CD4-positive, alpha-beta T cell treated with Interleukin-1 beta for 1 hour (primary cell): ENCODE measurements around the gene RAD51B.
A peak's percentile ranks its signal among the peaks of the same experiment; 100 is the strongest.

Source experiments
- DNase-seq, 2 donors: peaks; one replicate each; pipeline ENCODE4 v3.0.0-alpha.2; 2020 to 2022

The RAD51B gene

GRCh38 chr14:68506645-68507419 is 687.3 kb downstream of the RAD51B start:
- peak; percentile 35 to 50 for DNase-seq

DNA sequence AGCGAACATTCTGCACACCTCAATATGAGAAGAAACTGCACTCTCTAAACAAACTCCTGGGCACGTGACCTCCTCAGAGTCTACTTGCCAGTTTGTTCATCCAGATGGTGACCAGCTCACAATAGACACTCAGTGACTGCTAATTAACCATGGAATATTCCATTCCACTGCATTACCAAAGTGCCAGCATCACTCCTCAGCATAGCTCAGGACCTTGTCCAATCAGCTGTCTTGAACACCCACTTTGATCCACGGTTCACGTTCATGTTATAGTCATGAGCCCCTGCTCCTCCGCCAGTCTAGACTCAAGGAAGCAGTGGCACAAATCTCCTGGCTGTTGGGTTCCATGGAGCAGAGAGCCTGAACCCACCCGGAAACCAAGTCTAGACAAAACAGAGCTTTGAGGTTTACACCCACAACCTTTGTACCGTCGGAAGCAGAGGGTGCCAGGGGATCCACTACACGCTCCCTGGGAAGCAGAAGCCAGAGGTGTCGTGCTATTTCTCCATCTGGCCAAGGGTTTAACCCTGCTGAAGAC is 688.0 kb downstream of the RAD51B start:
- peak; percentile 54 to 58 for DNase-seq

GRCh38 chr14:68508581-68508980 is 689.0 kb downstream of the RAD51B start:
- no peak for DNase-seq

DNA sequence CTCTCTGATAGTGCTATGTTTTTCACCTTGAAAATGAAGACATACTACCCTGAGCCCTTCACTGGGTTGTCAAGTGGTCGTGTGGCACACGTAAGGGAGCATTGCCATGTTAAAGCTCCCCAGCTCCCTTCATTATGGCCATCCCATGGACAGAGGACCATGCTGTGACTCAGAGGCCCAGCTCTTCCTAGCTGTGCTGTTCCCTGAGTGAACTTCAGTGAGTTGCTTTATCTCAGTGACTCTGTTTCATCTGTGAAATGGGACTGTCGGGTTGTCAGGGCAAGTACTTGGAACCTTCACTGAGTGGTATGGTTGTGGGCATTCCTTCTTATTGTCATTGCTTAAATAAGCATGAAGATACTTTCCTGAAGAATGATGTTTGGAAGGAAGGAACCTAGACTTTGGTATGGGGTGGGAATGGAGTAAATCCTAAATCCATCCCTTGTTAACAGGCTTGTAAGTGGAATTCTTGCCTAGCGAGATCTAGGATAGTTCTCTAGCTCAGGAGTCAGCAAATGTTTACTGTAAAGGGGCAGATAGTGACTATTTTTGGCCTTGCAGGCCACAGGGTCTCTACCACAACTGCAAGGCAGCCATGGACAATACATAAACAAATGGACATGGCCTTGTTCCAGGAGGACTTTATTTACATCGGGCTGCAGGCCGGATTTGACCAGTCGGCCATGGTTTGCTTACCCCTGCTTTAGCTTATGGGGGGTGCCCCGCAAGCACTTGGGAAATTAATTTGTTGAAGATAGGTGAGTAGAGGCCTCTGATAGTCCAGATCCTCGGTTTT is 689.8 kb downstream of the RAD51B start:
- DNase-seq, result no peak

DNA sequence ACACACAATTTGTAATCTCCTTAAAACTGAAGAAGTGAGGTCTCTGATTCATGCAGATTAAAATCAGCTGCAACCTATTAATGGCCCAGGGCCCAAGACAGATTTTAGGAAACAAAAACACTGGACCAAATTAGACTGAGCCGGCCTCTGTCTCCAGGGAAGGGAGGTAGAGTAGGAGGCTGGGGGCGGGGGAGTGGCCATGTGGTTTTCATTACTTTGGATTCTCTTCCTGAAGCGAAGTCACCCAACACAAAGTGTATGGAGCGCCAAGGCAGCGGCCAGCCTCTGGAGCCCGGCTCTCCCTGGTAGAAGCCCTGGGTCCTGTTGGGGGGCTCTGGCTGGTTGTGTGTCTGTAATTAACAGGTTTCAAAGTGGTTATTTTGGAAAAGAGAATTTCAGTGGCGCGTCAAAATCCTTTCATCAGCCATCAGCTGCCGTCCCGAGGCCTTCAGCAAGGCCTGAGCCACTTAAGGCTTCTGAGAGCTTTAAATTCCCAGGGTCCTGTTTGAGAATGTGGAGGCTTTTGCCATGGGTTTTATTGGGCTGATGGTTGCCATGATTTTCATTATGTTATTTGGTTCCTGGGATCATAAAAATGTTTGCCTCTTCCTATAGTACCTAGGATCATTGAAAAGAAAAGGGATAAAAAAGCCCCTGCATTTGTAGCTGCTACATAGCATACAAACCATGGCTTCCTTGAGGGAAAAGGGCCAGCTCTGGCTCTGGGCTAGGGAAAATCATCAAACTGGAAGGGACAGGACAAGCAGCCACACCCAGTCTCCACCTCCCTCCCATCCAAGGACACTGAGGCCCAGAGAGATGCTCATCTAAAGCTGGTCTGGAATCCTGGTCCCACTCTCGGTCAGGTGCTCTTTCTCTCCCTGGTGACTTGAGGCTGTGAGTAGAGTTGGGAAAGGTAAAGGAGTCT is 690.9 kb downstream of the RAD51B start:
- DNase-seq, result no peak

GRCh38 chr14:68511129-68512047 is 691.8 kb downstream of the RAD51B start:
- no peak for DNase-seq

DNA sequence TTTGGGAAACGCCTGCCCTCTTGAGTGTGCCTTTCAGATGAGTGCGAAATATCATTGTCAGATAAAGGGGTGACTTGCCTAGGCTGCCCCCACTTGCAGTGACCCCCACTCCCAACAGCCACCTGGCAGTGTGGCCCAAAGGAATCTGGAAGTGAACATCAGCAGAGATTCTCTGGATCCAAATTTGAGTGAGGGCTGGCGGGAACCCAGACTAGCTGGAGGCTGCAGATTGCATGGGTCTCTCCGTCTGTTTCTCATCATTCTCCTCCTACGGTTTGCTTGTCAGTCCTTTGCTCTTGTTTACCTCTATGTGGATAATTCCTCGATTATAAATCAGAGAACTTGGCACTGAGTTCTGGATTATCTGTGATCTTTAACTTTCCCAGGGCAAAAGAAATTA is 692.5 kb downstream of the RAD51B start:
- no peak for DNase-seq

- DNase-seq, result no peak
Observed at GRCh38 chr14:68513137-68513536, 693.6 kb downstream of the RAD51B start.

DNA sequence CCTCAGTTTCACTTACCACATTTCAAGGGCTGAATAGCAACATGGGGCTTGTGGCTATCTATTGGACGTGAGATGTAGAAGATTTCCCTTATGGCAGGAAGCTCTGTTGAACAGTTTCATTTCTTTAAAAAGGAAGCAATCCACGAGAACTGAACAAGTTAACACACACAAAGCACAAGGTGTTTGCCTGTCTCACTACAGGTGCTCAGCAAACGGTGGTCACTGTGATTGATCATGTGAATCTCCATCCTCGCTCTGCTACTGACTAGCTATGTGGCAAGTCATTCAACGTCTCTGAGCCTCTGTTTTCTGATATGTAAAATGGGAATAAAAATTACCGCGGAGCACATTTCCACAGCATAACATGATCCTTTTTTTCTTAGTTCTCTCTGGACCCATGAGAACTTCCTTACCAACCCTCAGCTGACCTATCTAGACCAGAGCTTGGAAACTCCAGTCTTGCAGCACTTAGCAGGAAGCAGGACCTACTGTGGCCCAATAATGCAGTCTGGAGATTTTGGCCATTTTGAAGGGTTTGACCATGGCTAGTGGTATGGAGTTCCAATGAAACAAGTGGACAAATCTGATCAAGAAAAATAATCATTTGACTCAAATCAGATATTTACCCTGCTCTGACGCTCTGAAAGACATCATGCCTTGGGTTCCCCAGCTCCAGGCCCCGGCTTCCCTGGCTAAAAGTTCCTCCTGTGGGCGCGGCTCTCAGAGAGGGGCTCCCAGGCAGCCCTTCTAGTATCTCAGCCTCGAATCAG is 694.4 kb downstream of the RAD51B start:
- DNase-seq, result peak in 1 of 2 donors; percentile 47

DNA sequence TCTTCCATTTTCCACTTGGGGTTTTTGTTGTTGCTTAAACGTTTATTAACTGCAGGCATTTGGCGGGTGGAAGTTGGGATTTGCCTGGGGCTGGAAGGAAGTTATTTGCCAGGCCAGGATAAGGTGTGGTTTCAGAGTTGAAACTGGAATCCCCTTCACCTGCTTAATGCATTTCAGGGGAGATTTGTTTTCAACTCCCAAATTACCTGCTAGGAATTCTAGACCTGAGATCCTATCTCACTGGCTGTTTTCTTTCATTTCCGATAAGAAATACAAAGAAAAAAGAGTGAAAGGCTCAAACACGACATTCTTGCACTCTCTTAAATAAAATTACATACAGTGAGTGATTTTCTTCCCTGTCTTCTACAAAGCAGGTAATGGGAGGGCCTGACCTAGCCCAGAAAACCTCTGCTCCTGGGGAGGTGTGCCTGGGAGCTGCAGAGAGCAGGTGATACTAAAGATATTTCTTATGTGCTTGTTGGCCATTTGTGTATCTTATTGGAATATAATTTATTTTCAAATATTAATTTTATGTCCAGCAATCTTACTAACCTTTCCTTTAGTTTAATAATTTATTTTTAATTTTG is 695.1 kb downstream of the RAD51B start:
- DNase-seq, result no peak

GRCh38 chr14:68516342-68516741 is 696.8 kb downstream of the RAD51B start:
- DNase-seq, result no peak

GRCh38 chr14:68518166-68518565 is 698.6 kb downstream of the RAD51B start:
- DNase-seq, result no peak

DNA sequence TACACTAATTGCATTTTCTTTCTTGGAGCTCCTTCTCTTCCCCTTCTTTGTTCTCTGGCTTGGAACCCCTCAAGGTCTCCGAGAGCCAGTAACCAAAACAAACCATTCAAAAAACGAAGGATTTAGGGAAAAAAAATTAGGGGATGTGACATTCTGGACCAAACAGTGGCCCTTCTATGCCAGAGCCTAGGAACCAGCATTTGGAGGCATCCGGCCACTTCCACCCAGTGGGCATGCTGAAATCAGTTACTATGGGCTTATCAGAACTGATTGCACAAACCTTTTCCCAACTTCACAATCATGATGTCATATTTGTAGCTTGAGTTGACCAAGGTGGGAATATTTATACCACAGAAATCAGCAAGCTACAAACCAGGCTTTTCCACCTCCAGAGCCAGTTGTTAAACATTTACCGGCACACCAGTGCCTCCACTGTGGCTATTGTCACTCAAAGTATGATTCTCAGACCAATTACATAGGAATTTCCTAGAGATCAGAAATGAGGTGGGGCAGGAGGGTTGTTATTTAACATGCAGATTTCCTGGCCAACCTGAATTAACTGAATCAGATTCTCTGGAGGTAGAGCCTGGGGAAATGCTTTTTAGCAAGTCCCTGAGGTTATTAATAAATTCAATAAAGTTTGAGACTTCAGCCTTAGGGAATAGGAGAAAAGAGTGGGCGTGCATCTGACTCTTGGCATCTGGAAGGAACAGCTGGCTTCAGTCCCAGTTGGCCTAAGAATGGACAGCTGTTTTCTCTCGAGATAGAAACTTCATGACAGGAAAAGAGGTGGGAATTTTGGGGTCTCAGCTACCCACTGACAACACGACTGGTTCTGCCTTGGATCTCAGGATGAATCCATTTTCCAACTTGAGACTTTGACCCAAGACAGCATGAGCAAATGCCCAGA is 699.4 kb downstream of the RAD51B start:
- DNase-seq, result no peak

GRCh38 chr14:68519671-68520187 is 700.1 kb downstream of the RAD51B start:
- DNase-seq, result no peak

DNA sequence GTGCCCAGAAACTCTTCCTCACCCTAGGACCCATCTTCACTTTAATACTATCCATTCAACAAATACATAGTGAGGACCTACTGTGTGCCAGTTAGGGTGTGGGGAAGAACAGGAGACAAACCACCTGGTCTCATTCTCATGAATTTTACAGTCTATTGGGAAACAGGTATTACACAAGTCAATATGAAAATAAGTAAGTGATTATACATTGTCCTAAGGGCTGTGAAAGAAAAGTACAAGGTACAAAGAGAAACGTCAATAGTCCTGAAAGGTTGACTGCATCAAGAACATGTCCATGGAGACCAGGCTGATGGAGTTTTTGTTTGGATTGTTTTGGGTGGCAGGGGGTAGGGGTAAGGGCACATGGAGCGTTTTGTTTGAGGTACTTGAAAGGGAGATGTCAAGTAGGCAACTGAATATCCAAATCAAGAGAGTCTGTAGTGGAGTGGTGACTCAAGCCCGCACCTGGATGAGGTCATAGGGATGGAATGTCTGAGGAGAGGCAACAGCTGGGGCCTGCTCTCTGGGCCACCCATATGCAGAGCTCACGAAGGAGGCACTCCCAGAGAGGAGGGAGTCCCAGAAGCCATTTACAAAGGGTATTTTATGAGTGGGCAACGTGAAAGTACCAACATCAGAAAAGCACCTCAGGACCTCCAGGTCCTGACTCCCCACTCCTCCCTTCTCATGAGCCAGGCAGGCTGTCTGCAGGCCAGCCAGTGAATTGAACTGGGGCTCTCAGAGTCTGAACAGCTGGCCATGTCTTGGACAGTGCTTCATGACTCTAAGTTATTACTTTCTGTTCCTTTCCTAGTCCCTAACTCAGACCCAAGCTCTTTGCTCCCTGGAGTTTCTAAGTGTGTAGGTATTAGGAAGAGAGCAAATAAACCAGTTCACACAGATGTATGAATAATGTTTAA is 701.3 kb downstream of the RAD51B start:
- DNase-seq, result no peak

DNA sequence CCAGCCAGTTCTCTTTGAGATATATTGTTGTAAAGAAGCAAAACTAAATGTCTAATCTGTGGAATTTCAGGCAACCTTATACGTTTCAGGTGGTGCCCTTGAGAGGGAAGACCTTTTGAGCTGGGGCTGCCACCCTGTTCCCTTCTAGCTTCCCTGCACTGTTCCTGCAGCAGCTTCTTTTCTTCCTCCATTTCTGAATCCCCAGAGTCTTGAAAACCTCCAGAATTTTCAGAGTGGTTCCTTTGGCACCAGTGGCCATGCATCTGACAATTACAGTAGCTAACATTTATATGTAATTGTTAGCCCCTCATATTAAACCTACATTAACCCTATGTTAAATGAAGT is 702.0 kb downstream of the RAD51B start:
- DNase-seq, result no peak

- no peak for DNase-seq
Observed at GRCh38 chr14:68521961-68522509, 702.5 kb downstream of the RAD51B start.
